GM21423 (cell line): ENCODE data around the gene IRF4.

Experiments used
- ATAC-seq: cut with Tn5 transposase; IDR thresholded peaks from one replicate; pipeline ENCODE4 v1.9.1; 2021; ENCODE audit warnings: mild to moderate bottlenecking, moderate library complexity; ENCODE audit not compliant: unreplicated experiment

IRF4 gene

DNA sequence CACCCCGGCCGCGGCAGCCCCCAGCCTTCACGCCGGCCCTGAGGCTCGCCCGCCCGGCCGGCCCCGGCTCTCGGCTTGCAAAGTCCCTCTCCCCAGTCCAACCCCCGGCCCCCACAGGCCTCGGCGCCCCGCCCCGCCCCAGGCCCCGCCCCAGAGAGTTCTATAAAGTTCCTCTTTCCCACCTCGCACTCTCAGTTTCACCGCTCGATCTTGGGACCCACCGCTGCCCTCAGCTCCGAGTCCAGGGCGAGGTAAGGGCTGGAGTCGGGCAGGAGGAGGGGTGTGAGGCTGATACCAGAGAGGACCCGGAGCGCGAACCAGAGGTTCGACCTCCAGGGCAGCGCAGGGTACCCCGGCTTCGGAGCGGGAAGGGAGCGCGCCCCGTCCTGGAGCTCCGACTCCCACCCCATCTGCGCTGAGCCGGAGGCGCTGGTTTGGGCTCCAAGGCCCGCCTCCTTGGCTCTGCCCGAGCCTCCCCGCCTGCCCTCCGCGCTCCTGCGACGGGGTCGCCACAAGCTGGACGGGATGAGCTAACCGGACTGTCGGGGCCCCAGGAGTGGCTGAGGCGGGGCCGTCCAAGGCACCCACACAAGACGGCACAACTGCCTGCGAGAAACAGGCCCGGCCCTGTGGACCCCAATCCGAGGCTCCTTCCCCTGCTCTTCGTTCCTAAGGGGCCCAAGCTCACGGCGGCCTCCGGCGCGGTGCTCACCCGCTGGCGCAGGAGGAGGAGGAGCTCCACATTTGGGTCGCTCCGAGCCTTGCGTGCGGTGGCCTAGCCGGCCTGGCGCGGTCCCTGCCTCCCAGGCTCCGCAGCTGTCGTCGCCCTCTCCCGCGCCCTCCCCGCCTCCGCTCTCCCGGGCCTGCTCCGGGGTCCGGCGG lies at the start of gene IRF4:
Gene IRF4, plus strand, starts transcription at position 194 of the 882 bp plus-strand sequence. CDS start 1,401 bp downstream, outside the sequence.
- ATAC-seq, result peak; percentile 42

DNA sequence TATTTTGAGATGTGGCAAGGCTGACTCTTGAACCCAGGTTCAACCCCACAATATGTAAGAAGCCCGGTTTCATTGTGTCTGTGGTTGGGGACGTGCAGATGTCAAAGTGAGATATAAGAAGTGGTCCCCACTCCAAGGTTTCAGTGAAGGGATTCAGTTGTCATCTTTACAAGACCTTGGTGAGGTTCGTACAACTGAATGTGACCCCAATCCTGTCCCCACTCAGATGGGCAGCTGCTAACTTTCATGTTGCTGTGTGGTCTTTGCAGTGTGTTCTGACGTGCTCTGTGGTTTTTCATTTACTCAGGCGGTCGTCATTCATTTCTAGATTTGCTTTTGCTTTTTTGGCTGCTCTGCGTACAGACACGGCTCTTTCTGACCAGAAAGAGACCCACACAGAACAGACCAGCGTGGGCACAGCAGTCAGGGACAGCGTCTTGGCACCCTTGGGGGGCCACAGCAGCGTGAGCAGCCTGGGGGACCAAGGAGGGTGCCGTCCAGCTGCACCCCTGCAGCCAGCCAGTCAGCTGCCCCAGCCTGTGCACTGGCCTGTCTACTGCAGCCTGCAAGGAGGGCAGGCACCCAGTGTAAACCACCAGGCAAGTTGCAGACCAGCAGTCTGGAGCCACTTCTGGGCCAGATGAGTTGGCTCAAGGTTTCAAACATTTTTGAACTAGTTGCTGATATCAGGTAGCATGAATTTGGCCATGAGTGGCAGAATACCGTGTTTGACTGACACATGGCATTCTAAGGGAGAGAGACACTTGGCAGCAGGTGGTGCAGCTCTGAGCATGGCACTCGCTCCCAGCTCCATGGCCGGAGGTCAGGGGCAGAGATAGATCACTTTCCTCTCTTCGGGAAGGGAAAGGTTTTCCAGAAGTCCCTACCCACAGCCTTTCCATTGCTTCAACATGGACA lies 49.4 kb upstream of the IRF4 start:
- ATAC-seq, result peak; percentile 41

DNA sequence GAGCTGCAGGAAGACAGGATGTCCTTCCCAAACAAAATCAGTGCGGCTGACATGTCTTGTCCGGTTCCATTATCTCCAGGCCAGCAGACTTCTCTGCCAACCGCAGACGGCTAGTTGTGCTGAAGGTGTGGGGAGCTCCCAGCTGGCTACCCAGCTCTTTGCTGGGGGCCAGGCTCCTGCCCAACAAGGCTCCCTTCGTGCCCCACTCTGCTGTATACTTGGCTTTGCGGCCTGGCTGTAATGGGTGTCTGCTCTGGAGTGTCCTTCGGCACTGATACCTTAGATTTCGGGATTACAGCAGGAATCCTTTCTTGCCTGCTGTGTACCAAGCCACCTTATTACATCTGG lies 48.7 kb upstream of the IRF4 start:
- ATAC-seq, result no peak

DNA sequence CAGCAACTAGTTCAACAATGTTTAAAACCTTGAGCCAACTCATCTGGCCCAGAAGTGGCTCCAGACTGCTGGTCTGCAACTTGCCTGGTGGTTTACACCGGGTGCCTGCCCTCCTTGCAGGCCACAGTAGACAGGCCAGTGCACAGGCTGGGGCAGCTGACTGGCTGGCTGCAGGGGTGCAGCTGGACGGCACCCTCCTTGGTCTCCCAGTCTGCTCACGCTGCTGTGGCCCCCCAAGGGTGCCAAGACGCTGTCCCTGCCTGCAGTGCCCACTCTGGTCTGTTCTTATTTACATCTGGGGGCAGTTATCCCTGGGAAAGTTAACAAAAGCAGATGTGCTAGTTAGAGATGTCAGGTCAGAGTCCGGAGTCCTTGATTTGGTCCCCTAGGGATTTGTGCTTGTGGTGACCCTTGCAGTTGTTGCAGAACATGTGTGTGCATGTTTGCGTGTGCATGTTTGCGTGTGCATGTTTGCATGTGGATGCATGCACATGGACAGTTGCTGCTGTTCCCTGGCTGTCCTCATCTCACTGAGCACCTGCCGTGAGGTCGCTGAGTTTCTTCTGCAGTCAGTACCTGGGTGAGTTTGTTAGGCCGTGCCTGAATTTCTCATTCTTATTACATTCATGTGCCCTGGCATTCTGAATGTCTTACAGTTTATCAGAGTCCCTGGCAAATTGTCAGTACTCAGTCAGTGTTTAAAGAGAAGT lies 48.2 kb upstream of the IRF4 start:
- no peak for ATAC-seq

DNA sequence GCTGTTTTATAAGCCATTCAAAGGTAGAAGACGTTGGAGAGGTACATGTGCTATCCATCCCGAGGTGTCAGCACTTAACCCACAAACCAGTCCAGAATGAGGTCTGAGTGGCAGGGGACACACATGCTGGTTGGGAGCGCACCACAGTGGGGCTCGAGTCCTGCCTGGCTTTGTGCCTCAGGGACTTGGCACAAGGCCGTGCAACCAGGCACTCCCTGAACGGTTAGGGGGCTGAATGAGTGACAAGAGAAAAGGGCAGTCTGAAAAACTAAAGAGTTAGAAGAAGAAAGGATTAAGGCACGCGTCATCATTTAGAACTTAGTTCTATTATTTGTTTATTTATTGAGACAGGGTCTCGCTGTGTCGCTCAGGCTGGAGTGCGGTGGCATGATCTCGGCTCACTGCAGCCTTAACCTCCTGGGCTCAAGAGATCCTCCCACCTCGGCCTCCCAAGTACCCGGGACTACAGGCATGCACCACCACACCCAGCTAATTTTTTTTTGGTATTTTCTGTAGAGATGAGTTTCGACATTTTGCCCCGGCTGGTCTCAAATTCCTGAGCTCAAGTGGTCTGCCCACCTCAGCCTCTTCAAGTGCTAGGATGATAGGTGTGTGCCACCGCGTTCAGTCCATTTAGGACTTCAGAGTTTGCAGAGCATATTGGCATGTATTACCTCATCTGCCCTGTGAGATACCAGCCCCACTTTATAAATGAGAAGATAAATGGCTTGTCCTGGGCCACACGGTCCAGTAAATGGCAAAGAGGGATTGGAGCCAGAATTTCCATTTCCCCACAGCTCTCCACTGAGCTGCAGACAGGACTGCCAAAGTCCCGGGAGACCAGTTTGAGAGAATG lies 47.4 kb upstream of the IRF4 start:
- ATAC-seq, result no peak

DNA sequence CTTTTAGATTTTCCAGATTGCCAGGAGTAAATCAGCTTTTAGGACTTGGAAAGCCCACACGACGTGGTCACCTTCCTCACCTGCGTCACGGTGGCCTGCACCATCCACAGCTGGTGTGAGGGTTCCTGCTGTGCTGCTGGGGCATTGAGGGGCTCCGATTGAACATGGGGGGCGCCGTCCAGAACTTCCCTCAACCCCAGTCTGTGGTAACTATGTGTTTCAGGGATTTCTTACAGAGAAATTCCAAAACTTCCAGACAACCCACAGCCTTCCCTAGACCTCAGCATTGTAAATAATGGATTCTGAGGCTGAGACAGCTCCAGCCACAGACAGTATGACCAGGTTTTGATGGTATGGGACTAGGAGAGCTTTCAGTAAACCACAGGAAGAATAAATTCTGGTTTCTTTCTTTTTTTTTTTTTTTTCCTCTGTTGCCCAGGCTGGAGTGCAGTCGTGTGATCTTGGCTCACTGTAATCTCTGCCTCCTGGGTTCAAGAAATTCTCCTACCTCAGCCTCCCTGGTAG lies 46.7 kb upstream of the IRF4 start:
- no peak for ATAC-seq

DNA sequence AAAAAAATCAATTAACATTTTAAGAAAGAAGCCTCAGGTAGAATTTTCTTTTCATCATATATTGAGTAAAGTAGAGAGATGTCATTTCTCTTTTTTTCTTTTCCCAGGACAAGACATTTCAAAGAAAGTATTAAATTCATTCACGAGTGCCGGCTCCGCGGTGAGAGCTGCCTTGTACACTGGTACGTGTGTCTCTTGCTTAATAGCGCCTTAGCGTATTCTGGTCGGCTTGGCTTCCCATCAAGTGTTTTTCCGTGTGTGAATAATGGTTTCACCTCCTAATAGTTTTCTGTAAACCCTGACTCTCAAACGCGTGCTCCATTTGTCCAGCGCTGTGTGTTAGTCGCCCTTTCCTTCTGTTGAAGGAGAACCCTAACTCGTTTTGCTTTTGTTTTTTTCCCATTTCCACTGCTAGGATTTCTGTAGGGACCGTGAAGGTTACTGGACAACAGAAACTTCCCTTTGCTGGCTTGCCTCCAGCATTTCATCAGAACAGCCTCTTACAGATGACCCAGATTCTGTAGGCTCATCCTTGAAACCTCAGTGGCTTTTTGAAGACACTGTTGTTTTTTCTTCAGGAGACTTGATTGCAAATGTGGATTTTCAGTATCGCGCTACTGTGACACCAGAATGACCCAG lies 45.7 kb upstream of the IRF4 start:
- ATAC-seq, result no peak

DNA sequence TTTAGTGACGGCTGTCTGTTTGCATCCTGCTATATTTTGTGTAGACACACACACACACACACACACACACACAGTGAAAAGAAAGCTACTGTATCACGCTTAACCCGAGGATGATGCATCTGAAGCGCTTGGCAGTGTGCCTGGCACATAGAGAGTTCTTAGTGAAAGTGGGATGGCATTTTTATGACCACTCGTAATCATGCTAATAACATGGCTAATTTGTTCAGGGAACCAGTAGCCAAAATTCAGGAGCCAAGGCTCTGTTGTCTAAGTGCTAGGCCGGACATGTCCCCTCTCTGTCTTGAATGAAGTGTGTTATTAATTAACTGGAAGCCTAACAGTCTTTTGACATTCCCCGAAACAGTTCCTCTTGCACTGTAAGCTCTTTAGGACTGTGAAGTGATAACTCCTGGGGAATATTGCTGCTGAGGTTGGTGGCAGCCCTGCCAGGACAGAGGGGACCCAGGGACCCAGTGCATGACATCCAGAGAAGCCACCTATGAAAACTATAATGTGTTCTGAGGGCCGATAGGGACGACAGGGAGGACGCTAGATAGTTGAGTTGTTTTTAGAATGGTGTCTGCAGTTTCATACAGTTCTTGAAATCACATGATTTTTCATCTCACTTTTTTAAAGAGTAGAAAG lies 45.0 kb upstream of the IRF4 start:
- no peak for ATAC-seq

DNA sequence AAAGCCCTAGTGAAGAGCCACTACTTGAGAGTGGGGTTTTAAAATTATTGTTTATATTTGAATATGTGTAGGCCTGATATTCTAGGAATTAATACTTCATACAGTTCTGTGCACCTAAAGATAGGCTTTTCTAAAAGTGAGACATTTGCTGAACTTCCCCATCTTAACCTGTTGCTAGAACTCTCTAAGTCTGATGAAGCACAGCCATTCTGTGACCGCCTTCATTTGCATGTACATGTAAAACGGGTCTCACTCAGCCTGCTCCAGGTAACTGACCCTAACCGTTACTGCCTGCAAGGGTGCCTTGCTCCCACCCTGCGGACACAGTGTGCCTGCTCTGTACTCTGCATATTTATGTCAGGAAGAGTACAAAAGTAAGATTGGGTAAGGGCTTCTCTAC lies 44.3 kb upstream of the IRF4 start:
- peak; percentile 73 for ATAC-seq

DNA sequence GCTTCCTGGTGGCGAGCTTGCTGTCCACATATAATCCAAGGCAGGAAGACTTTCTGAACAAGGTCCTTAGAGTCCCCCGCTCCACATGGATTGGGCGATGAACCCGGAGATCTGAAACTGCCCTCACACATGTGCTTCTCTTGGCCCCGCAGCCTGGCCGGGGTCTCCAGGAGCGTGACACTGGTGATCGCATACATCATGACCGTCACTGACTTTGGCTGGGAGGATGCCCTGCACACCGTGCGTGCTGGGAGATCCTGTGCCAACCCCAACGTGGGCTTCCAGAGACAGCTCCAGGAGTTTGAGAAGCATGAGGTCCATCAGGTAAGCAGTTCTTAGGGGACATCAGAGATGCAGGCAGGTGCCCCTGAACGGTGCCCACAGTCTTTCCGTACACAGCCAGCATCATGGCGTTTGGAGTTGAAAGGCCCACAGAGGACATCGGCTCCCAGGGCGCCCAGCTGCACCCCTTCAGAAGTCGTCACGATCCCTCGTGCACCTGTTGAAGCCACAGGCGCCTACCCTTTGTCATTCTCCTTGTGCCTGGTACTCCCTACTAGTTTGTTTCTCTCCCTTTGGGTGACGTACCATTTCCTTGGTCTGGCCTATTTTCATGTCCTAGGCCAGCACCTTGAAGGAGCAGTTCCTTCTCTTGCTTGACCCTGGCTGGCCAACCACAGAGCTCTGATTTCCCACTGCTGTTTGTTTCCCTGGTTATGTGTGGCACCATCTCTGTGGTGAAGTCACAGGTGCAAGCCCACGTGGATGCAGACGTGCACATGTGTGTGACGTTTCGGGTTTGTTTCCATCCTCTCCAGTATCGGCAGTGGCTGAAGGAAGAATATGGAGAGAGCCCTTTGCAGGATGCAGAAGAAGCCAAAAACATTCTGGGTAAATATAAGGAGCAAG lies 43.3 kb upstream of the IRF4 start:
- ATAC-seq, result no peak

DNA sequence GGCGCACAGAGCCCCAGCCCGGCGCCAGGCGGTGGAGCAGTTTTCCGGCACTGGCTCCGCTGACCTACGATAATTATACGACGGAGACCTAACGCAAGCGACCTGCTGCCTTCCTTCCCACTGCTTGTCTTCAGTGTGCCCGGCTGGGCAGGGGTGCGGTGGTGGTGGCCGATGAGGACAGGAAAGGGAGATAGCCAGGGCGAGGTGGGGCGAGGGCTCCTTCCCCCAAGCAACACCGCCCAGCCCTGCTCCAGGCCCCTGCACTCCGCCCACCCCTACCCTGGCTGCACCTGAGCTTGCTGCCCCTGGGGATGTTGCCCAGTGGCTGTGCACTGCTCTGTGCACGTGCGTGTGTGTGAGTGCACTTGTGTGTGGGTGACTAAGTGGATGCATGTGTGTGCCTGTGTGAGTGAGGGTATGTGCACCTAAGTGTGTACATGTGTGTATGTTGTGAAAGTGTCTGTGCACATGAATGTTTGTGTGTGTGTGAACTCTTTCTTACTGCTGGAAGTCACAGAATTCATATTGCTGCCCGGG lies 42.6 kb upstream of the IRF4 start:
- ATAC-seq, result no peak

DNA sequence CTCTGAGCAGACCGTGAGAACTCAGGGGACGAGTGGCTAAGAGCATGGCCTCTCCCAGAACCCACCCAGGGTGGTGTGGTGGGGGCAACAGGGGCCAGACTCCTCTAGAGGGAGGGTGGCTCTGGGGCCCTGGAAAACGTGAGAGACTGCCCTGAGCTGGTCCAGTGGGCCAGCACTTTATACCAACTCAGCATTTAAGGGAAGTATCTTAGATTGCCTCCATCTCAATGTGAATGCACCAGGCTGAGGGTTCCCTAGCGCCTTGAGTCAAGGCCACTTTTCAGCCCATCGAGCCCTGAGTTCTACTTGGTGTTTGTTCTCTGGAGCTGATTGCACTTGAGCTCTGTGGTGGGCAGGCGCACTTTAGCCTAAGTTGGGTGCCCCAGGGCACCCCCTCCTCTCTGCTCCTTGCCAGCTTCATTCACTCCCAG lies 42.0 kb upstream of the IRF4 start:
- ATAC-seq, result no peak

DNA sequence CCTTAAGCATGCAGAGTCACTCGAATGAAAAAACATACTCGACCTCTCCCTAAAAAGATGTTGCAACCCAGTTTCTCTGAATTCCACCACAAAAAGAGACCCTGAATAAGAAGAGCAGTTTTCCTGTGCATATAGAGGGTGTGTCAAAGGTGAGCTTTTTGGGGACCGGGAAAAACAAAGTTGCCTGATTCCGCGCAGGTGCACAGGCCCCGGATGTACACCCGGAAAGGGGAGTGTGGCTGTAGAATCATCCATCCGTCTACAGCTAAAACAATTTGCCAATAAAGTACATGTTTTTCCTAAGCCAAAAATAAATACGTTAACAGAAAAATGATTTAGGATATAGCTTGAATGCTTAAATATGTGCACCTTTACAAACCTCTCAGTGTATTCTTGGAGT lies 41.2 kb upstream of the IRF4 start:
- ATAC-seq, result no peak

DNA sequence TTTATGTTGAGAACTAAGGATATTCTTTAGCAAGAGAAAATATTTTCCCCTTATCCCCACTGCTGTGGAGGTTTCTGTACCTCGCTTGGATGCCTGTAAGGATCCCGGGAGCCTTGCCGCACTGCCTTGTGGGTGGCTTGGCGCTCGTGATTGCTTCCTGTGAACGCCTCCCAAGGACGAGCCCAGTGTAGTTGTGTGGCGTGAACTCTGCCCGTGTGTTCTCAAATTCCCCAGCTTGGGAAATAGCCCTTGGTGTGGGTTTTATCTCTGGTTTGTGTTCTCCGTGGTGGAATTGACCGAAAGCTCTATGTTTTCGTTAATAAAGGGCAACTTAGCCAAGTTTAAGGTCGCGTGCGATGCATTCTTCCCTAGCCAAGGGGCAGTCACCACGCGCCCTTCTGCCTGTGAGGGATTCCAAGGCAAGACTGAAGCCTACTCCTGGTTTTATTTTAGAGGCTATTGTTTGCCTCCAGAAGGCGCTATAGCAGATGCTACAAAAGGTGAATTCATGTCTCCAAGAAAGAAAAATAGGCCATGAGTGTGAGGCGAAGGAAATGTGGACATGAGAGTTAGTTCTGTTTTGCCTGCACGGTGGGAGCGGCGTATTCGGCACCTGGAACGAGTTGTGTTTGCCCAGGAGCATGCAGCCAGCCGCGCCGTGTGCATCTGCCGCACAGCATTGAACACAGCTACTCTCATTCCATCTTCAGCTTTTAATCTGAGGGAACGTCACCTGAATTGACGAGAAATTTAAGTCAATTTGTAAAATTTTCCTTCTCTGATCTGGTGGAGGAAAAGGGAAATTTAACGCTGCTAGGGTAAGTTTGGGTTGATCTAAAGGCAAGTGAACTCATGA lies 40.3 kb upstream of the IRF4 start:
- no peak for ATAC-seq

DNA sequence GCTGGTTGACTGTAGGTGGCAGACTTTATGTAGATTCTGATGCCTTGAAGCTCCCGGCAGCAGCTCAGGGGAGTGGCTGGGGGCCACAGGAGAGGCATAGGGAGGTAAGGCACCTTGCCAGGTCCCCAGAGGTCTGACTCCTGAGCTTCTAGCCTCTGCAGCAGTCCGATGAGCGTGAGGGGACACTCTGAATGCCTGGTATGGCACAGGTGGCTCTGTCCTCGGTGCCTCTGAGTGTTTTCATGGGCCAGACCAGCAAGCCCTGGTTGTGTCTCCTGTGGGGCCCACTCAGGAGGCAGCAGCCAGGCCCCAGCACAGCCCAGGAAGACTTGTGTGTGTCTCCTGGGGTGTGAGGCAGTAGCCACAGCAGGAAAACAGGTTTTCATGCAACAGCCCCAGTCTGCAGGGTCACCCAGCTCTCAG lies 39.7 kb upstream of the IRF4 start:
- no peak for ATAC-seq

DNA sequence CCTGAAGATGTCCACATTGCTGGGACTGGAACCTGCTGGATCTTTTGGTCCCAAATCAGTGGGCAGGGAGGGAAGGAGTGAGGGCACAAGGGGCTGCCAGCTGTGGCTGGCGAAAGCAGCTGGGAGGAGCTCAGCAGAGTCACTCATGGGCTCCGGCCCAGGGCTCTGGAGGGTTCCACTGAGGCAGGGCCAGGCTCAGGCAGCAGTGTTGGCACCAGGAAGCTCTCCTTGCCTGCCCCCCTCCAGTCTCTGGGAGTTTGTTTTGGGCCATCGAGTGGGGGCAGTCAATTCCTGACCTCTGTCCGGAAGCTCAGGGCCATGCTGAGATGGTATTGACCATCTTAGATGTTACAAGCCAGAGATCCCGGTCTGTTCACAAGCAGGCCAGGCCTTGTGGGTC lies 39.1 kb upstream of the IRF4 start:
- no peak for ATAC-seq
